ENCODE results near the gene MSGN1. TPM values are rescaled to one million over a fixed set of nuclear protein-coding genes. Genes with fewer than 3 reads are reported as not detected.

Gene MSGN1
- total RNA-seq, 2 experiments from 2014 or later: not detected

GRCh38 chr2:17843457-17843856 is 27.2 kb downstream of the MSGN1 start:
- POLR2A ChIA-PET: no interaction called here
- CTCF ChIA-PET: no interaction called here

GRCh38 chr2:17845806-17846205 is 29.5 kb downstream of the MSGN1 start:
- CTCF ChIA-PET: no interaction called here
- POLR2A ChIA-PET: no interaction called here

GRCh38 chr2:17846676-17847075 is 30.4 kb downstream of the MSGN1 start:
- CTCF ChIA-PET: interaction anchor here (0.5 kb wide), 1 partner anchor 527 kb away, joined by 3 read pairs; no protein-coding TSS in a partner anchor
- POLR2A ChIA-PET: no interaction called here

GRCh38 chr2:17847236-17847635 is 31.0 kb downstream of the MSGN1 start:
- CTCF ChIA-PET: interaction anchor here (0.5 kb wide), 1 partner anchor 526 kb away, joined by 3 read pairs; no protein-coding TSS in a partner anchor
- POLR2A ChIA-PET: no interaction called here

GRCh38 chr2:17849275-17849674 is 33.0 kb downstream of the MSGN1 start:
- POLR2A ChIA-PET: no interaction called here
- CTCF ChIA-PET: no interaction called here

GRCh38 chr2:17850151-17850550 is 33.9 kb downstream of the MSGN1 start:
- ChIA-PET POLR2A (no interaction called here), CTCF (no interaction called here)

- POLR2A ChIA-PET: no interaction called here
- CTCF ChIA-PET: no interaction called here
Measured at GRCh38 chr2:17851731-17852585, 35.7 kb downstream of the MSGN1 start.

- POLR2A ChIA-PET: no interaction called here
- CTCF ChIA-PET: no interaction called here
Measured at GRCh38 chr2:17853799-17854198, 37.5 kb downstream of the MSGN1 start.

GRCh38 chr2:17857021-17857420 is 40.8 kb downstream of the MSGN1 start:
- ChIA-PET CTCF (no interaction called here), POLR2A (no interaction called here)

- ChIA-PET CTCF (no interaction called here), POLR2A (no interaction called here)
Measured at GRCh38 chr2:17858064-17858463, 41.8 kb downstream of the MSGN1 start.

- ChIA-PET CTCF (no interaction called here), POLR2A (no interaction called here)
Measured at GRCh38 chr2:17863539-17863938, 47.3 kb downstream of the MSGN1 start.

GRCh38 chr2:17864676-17865075 is 48.4 kb downstream of the MSGN1 start:
- POLR2A ChIA-PET: no interaction called here
- CTCF ChIA-PET: no interaction called here

GRCh38 chr2:17867133-17867532 is 50.9 kb downstream of the MSGN1 start:
- POLR2A ChIA-PET: no interaction called here
- CTCF ChIA-PET: no interaction called here

Other genes with a start within 250 kb of the MSGN1 start
- 10 to 100 TPM; 22.4 to 25.8 TPM for gene SMC6, start 62.6 kb upstream of the MSGN1 start, total RNA-seq
- 10 to 100 TPM; 28.2 to 29.2 TPM for gene GEN1, start 62.3 kb upstream of the MSGN1 start, total RNA-seq
- gene KCNS3, start 62.2 kb downstream of the MSGN1 start, total RNA-seq: not detected

All from activated CD8-positive, alpha-beta memory T cell treated with anti-CD3 and anti-CD28 coated beads for 36 hours (primary cell).